T-cell (primary cell): ENCODE measurements around the gene SYT14. TPM values are rescaled to one million over a fixed set of nuclear protein-coding genes. Genes with fewer than 3 reads are reported as not detected.

Experiments
- ATAC-seq, 4 experiments: fragments of 200-7000 bp in 3 of 4; fragments of 150-1000 bp in 1 of 4; cut with Tn5 transposase; replicated peaks in 1 of 4; 1 replicate in 3 of 4; 2 replicates in 1 of 4; pipeline ENCODE4 v1.10.0; 2021; ENCODE audit warnings: moderate library complexity in 3 of 4, mild to moderate bottlenecking in 2 of 4, moderate number of reproducible peaks in 1 of 4
- CTCF ChIA-PET, 2 donors: fragments of 300-600 bp; sonication (Branson Sonifier 250); formaldehyde crosslinking; loops; one replicate each; lab custom pipeline; 2022; ENCODE audit warnings: antibody characterized with exemption in 2 of 2; lab: Charles Lee
- POLR2A ChIA-PET, 2 donors: fragments of 300-600 bp; sonication (Branson Sonifier 250); formaldehyde crosslinking; loops; one replicate each; lab custom pipeline; 2022; ENCODE audit warnings: antibody characterized with exemption in 2 of 2; lab: Charles Lee
- DNase-seq, 35 experiments: peaks; one replicate each; pipeline versions ENCODE4 v3.0.0 to v3.0.0-alpha.2; 2013 to 2023
- H3K27ac ChIP-seq: one replicate; pipeline ENCODE4 v1.5.1; 2013; ENCODE audit warnings: low read length
- H3K27me3 ChIP-seq, 2 experiments: replicated peaks in 1 of 2; 1 replicate in 1 of 2; 2 replicates in 1 of 2; pipeline versions ENCODE4 v1.6.1 to v1.7.0; 2013; ENCODE audit warnings: low read length in 1 of 2, mixed read lengths in 1 of 2; ENCODE audit not compliant: control insufficient read depth in 2 of 2, insufficient read depth in 2 of 2; ENCODE audit errors: extremely low read depth in 1 of 2
- H3K36me3 ChIP-seq, 2 donors: 1 replicate in 1 of 2; 2 replicates in 1 of 2; pipeline versions ENCODE4 v1.6.1 to v1.7.0; 2013; ENCODE audit warnings: low read length in 1 of 2; ENCODE audit not compliant: control insufficient read depth in 2 of 2, insufficient read depth in 1 of 2; ENCODE audit errors: extremely low read depth in 1 of 2
- H3K4me1 ChIP-seq, 2 experiments: 1 replicate in 1 of 2; 2 replicates in 1 of 2; pipeline versions ENCODE4 v1.6.1 to v1.7.0; 2013; ENCODE audit warnings: low read length in 2 of 2, mixed read lengths in 1 of 2; ENCODE audit not compliant: insufficient read depth in 2 of 2, control insufficient read depth in 1 of 2; ENCODE audit errors: extremely low read depth in 1 of 2
- H3K4me3 ChIP-seq, 2 donors: 1 replicate in 1 of 2; 2 replicates in 1 of 2; pipeline versions ENCODE4 v1.5.1 to v1.7.0; 2013; ENCODE audit warnings: mild to moderate bottlenecking in 2 of 2, low read length in 1 of 2, moderate library complexity in 1 of 2; ENCODE audit not compliant: control insufficient read depth in 1 of 2; ENCODE audit errors: extremely low read depth in 1 of 2
- H3K9me3 ChIP-seq: 2 replicates; pipeline ENCODE4 v1.7.0; 2013
- H3K27ac Mint-ChIP-seq, 2 donors: one replicate each; pipeline ENCODE4 v1.8.0; 2020 to 2021; ENCODE audit warnings: mild to moderate bottlenecking in 2 of 2, mixed read lengths in 2 of 2
- H3K27me3 Mint-ChIP-seq, 2 donors: one replicate each; pipeline ENCODE4 v1.8.0; 2021 to 2022; ENCODE audit warnings: mixed read lengths in 2 of 2
- H3K36me3 Mint-ChIP-seq: one replicate; pipeline ENCODE4 v1.8.0; 2021; ENCODE audit warnings: mixed read lengths
- H3K4me1 Mint-ChIP-seq, 3 donors: one replicate each; pipeline ENCODE4 v1.8.0; 2020 to 2022; ENCODE audit warnings: mixed read lengths in 3 of 3, mild to moderate bottlenecking in 1 of 3
- H3K4me3 Mint-ChIP-seq, 3 donors: one replicate each; pipeline ENCODE4 v1.8.0; 2020 to 2022; ENCODE audit warnings: mild to moderate bottlenecking in 3 of 3, mixed read lengths in 3 of 3, moderate library complexity in 3 of 3
- H3K9me3 Mint-ChIP-seq, 3 donors: one replicate each; pipeline ENCODE4 v1.8.0; 2020 to 2022; ENCODE audit warnings: mixed read lengths in 3 of 3
- WGBS: methylation state at CpG from one replicate; pipeline ENCODE4 v1.1.5; 2013; ENCODE audit warnings: missing lambda C conversion rate; ENCODE audit not compliant: insufficient coverage; 5-methylcytosine and 5-hydroxymethylcytosine counted together
- total RNA-seq, 35 experiments: library from RNA in 6 of 35; stranded (reverse) in 6 of 35; fragments of 120-200 nt in 1 of 35; gene quantifications; one replicate each; pipeline versions ENCODE4 v1.2.1 to v1.2.4 and lab custom pipeline; 2013 to 2026

The SYT14 gene
- total RNA-seq, 5 donors from 2014 or later (not counting 1 experiment from before 2014, with no cell fraction given), result not detected

DNA sequence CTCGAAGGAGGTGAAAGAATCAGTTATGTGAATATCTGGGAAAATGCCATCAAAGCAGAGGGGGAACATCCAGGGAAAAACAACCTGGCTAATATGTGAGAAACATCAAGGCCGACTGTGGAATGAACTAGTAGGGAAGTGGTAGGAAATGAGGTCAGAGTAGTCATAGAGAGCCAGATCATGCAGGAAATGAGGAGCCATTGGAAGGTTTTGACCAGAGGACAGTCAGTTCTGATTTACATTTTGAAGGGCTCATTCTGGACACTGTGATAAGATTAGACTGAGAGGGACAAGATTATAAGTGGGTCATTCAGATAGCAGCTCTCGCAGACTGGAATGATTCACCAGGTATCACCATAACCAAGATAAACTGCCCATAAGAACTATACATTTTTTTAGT is 63.7 kb downstream of the SYT14 start:
- CTCF ChIA-PET, result no interaction called here
- H3K27ac ChIP-seq, result no peak overlapping the region
- POLR2A ChIA-PET, result no interaction called here
- Mint-ChIP-seq H3K27me3 (peaks cover 0 to 3% of the 10 kb centered on the region in 2 donors), H3K36me3 (no peaks in the 10 kb centered on the region), H3K27ac (no peak overlapping the region), H3K4me3 (no peak overlapping the region), H3K9me3 (no peaks in the 10 kb centered on the region), H3K4me1 (no peaks in the 10 kb centered on the region)
- 57% methylated on average over 2 of the region's 3 CpGs for WGBS
- H3K9me3 ChIP-seq, result no peaks in the 10 kb centered on the region
- DNase-seq, result no peak
- no peak for ATAC-seq
- H3K27me3 ChIP-seq, result no peaks in the 10 kb centered on the region
- H3K36me3 ChIP-seq, result no peaks in the 10 kb centered on the region
- no peak overlapping the region for H3K4me3 ChIP-seq
- H3K4me1 ChIP-seq, result no peaks in the 10 kb centered on the region

DNA sequence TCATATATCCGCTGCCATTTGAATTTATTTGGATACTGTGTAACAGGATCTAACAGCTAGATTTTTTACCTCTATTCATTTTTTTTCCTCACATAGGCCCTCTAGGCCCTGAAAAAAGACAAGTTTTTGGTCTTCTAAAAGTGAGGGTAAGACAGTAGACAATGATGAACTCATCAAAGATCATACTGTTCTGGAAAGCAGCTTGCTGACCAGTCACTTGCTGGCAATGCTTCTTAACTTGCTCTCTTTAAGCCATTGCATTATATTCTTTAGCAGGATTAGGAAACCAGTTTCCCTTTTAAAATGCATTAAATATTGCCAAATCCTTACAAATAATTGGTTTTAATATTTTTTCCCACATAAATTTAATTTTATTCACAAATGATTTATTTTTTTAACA is 65.5 kb downstream of the SYT14 start:
- H3K9me3 ChIP-seq, result no peaks in the 10 kb centered on the region
- Mint-ChIP-seq H3K27me3 (peaks cover 0 to 3% of the 10 kb centered on the region in 2 donors), H3K9me3 (no peaks in the 10 kb centered on the region), H3K4me3 (no peak overlapping the region), H3K4me1 (no peaks in the 10 kb centered on the region), H3K36me3 (no peaks in the 10 kb centered on the region), H3K27ac (no peak overlapping the region)
- H3K36me3 ChIP-seq, result no peaks in the 10 kb centered on the region
- H3K4me3 ChIP-seq, result no peak overlapping the region
- no peak for DNase-seq
- H3K4me1 ChIP-seq, result no peaks in the 10 kb centered on the region
- POLR2A ChIA-PET, result no interaction called here
- no peak overlapping the region for H3K27ac ChIP-seq
- CTCF ChIA-PET, result no interaction called here
- WGBS, result no CpG with 5 or more reads among the region's 1 CpG
- no peaks in the 10 kb centered on the region for H3K27me3 ChIP-seq
- no peak for ATAC-seq

DNA sequence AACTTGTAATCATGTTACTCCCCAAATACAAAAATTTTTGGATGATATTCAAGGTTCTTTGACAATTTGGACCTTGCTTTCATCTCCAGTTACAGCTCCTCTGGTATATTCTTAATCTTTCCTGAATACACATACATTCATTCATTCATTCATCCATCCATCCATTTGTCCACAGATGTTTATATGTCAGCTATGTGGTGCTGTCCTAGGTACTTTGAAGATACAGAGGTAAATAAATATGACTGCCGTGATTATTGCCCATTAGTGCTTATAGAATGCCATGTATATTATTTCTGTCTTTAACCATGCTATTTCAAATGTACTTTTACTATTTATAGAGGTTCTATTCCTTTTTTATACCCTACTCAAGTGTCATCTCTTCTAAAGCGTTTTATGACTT is 72.1 kb downstream of the SYT14 start:
- Mint-ChIP-seq H3K9me3 (no peaks in the 10 kb centered on the region), H3K36me3 (no peaks in the 10 kb centered on the region), H3K27me3 (no peaks in the 10 kb centered on the region), H3K4me3 (no peak overlapping the region), H3K27ac (no peak overlapping the region), H3K4me1 (no peaks in the 10 kb centered on the region)
- POLR2A ChIA-PET, result no interaction called here
- Histone ChIP-seq H3K4me3 (no peak overlapping the region), H3K27me3 (no peaks in the 10 kb centered on the region), H3K9me3 (no peaks in the 10 kb centered on the region), H3K4me1 (no peaks in the 10 kb centered on the region), H3K27ac (no peak overlapping the region), H3K36me3 (no peaks in the 10 kb centered on the region)
- CTCF ChIA-PET, result no interaction called here
- ATAC-seq (no peak), DNase-seq (no peak)
- no CpG with 5 or more reads among the region's 2 CpGs for WGBS

DNA sequence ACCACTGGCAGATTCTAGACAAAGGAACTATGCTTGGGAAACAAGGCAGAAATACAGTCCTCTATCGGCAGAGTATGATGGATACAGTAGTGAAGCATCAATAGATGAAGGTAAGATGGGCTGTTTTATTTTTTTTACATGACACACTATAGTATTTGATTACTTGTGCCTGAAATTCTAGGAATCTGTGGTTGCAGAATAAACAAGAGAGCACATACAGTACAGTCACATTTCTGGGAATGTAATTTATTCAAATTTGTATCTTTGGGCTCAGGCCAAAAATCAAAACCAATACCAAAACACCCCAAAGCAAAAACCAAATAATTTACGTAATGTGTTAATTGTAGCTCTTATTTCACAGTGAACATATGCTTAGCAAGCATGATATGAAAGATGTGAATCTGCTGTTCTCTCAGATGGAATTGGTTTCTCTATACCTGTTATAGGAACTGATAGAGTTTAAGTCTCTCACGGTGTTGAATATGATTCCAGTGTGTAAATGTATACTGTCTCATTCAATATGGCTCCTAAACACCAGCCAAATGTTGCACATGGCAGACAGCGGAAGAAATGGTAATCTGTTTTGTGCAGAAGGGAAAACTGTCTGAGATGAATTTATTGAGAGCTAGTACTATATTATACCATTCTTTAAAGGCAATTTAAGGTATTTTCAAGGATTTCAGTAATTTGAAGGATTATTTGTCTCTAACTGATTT is 83.3 kb downstream of the SYT14 start:
- H3K4me1 ChIP-seq, result no peaks in the 10 kb centered on the region
- no peak overlapping the region for H3K4me3 Mint-ChIP-seq
- H3K4me1 Mint-ChIP-seq, result no peaks in the 10 kb centered on the region
- no peak for ATAC-seq
- DNase-seq, result no peak
- no peaks in the 10 kb centered on the region for H3K36me3 ChIP-seq
- no peak overlapping the region for H3K27ac Mint-ChIP-seq
- H3K9me3 ChIP-seq, result no peaks in the 10 kb centered on the region
- H3K27me3 ChIP-seq, result no peaks in the 10 kb centered on the region
- no peaks in the 10 kb centered on the region for H3K36me3 Mint-ChIP-seq
- H3K4me3 ChIP-seq, result no peak overlapping the region
- H3K9me3 Mint-ChIP-seq, result no peaks in the 10 kb centered on the region
- CTCF ChIA-PET, result no interaction called here
- no CpG with 5 or more reads among the region's 4 CpGs for WGBS
- POLR2A ChIA-PET, result no interaction called here
- H3K27ac ChIP-seq, result no peak overlapping the region
- peaks cover 2 to 3% of the 10 kb centered on the region in 2 donors for H3K27me3 Mint-ChIP-seq

DNA sequence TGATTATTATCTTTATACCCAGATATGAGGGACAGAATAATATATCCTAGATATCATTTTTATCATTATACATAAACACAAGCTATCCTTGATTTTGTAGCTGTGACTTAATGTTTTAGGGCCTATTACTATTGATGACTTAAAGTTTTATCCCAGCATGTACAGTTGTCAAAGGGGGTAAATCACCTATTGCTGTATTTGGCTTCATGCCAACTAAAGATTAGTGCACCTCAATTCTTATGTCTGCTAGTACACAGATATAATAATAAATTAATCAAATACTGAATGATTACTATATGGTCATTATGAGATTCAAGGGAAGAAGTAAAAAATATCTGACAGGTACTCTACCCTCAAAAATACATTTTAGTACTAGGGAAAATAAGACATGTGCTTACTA is 84.0 kb downstream of the SYT14 start:
- H3K27ac ChIP-seq, result no peak overlapping the region
- POLR2A ChIA-PET, result no interaction called here
- no peaks in the 10 kb centered on the region for H3K4me1 ChIP-seq
- DNase-seq, result no peak
- H3K4me3 ChIP-seq, result no peak overlapping the region
- no peaks in the 10 kb centered on the region for H3K36me3 ChIP-seq
- Mint-ChIP-seq H3K27me3 (peaks cover 2 to 3% of the 10 kb centered on the region in 2 donors), H3K4me1 (no peaks in the 10 kb centered on the region), H3K36me3 (no peaks in the 10 kb centered on the region), H3K4me3 (no peak overlapping the region), H3K27ac (no peak overlapping the region), H3K9me3 (no peaks in the 10 kb centered on the region)
- no peaks in the 10 kb centered on the region for H3K27me3 ChIP-seq
- no peak for ATAC-seq
- no peaks in the 10 kb centered on the region for H3K9me3 ChIP-seq
- CTCF ChIA-PET, result no interaction called here

DNA sequence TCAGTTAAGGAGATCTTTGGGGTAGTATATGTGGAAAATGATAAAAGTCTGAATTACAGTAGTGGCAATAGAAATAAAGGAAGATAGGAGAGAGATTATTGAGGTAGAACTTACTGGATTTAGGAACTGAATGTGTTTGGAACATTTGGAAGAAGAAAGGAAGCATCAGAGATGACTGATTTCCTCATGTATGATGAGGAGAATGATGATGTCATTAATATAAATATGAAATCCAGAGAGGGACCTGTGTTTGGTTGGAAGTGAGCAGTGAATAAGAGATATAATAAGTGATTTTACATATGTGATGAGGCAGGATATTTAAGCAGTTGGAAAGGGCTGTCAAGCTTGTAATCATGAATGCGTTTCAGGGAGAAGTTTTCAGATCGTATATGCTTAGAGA is 86.3 kb downstream of the SYT14 start:
- WGBS, result 83% methylated on average over 2 of the region's 2 CpGs
- H3K9me3 ChIP-seq, result no peaks in the 10 kb centered on the region
- ChIA-PET CTCF (no interaction called here), POLR2A (no interaction called here)
- no peak for DNase-seq
- no peaks in the 10 kb centered on the region for H3K4me1 ChIP-seq
- H3K27ac ChIP-seq, result no peak overlapping the region
- no peak overlapping the region for H3K4me3 Mint-ChIP-seq
- ATAC-seq, result no peak
- no peaks in the 10 kb centered on the region for H3K9me3 Mint-ChIP-seq
- no peak overlapping the region for H3K4me3 ChIP-seq
- H3K36me3 Mint-ChIP-seq, result no peaks in the 10 kb centered on the region
- no peaks in the 10 kb centered on the region for H3K36me3 ChIP-seq
- peaks cover 0 to 9% of the 10 kb centered on the region in 2 donors for H3K27me3 Mint-ChIP-seq
- no peaks in the 10 kb centered on the region for H3K27me3 ChIP-seq
- no peaks in the 10 kb centered on the region for H3K4me1 Mint-ChIP-seq
- no peak overlapping the region for H3K27ac Mint-ChIP-seq

DNA sequence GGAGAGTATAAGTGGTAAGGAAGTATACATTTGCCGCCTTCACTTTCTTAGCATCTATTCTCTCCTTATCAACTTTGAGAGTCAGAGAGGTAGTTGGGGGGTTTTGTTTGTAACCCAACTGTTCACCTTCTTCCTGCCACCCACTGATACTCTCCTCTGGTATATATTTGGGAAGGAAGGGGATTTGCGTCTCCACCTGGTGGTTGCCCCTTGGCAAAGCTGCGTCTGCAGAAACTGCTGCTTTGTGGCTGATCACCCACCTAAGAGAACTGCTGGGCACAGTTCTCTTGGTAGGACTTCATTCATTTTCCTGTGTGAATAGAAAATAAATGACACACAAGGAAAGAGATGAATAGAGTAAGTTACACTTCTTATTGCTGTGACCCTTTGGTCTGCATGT is 87.0 kb downstream of the SYT14 start:
- H3K4me3 Mint-ChIP-seq, result no peak overlapping the region
- CTCF ChIA-PET, result no interaction called here
- Histone ChIP-seq H3K27ac (no peak overlapping the region), H3K27me3 (no peaks in the 10 kb centered on the region), H3K4me1 (no peaks in the 10 kb centered on the region), H3K36me3 (no peaks in the 10 kb centered on the region), H3K4me3 (no peak overlapping the region), H3K9me3 (no peaks in the 10 kb centered on the region)
- DNase-seq (no peak), ATAC-seq (no peak)
- no peak overlapping the region for H3K27ac Mint-ChIP-seq
- no peaks in the 10 kb centered on the region for H3K9me3 Mint-ChIP-seq
- WGBS, result no CpG with 5 or more reads among the region's 3 CpGs
- POLR2A ChIA-PET, result no interaction called here
- no peaks in the 10 kb centered on the region for H3K4me1 Mint-ChIP-seq
- no peaks in the 10 kb centered on the region for H3K36me3 Mint-ChIP-seq
- peaks cover 0 to 9% of the 10 kb centered on the region in 2 donors for H3K27me3 Mint-ChIP-seq
